OCI-LY7 (cell line): Measurements from ENCODE around the gene MANSC1.

ENCODE experiments used
- CTCF ChIP-seq: fragments of 200-600 bp; sonication (generic); conservative IDR thresholded peaks from 2 replicates; pipeline ENCODE4 v1.5.1; 2014; ENCODE audit warnings: mild to moderate bottlenecking, antibody characterized with exemption, low read length, moderate library complexity, mixed read lengths
- EZH2phosphoT487 ChIP-seq: fragments of 200-600 bp; sonication (generic); IDR thresholded peaks from 2 replicates; pipeline ENCODE4 v1.6.1; 2018; ENCODE audit warnings: low read depth, borderline replicate concordance, mild to moderate bottlenecking, mixed run types, antibody characterized with exemption, low read length, moderate library complexity, mixed read lengths

GRCh38 chr12:12376646-12377448, 26.8 kb upstream of the MANSC1 start:
- TF ChIP-seq CTCF (peak; percentile 93), EZH2phosphoT487 (no peak)
